Panc1 (cell line): ENCODE data around the gene TANGO6. TPM values are rescaled to one million over a fixed set of nuclear protein-coding genes. Genes with fewer than 3 reads are reported as not detected.

Experiments used
- ATAC-seq: fragments of 200-7000 bp; cut with Tn5 transposase; 2 replicates; pipeline ENCODE4 v1.9.1; 2020; ENCODE audit warnings: mild to moderate bottlenecking, moderate library complexity
- BruUV-seq: library from RNA; stranded (reverse); fragments of 400-500 nt; replicated peaks from 2 replicates; lab custom pipeline; 2021; lab: Mats Ljungman, UMichigan
- CTCF ChIA-PET: fragments of 300-600 bp; sonication (Branson Sonifier 250); formaldehyde crosslinking; loops from one replicate; lab custom pipeline; 2022; ENCODE audit warnings: antibody characterized with exemption; lab: Charles Lee
- POLR2A ChIA-PET: fragments of 300-600 bp; sonication (Branson Sonifier 250); formaldehyde crosslinking; loops from one replicate; lab custom pipeline; 2022; ENCODE audit warnings: antibody characterized with exemption; lab: Charles Lee
- DNase-seq: peaks from one replicate; pipeline ENCODE4 v3.0.0-alpha.2; 2010; ENCODE audit warnings: low read depth, low spot score
- H3K27ac ChIP-seq: 2 replicates; pipeline ENCODE4 v1.5.1; 2011; ENCODE audit warnings: mild to moderate bottlenecking, low read length, inconsistent platforms
- H3K27me3 ChIP-seq: fragments of 200-500 bp; sonication (Bioruptor generic); 2 replicates; pipeline ENCODE4 v1.6.0; 2014; ENCODE audit warnings: low read length, inconsistent platforms; ENCODE audit not compliant: control insufficient read depth, insufficient read depth
- H3K36me3 ChIP-seq: fragments of 200-500 bp; sonication (Bioruptor generic); 2 replicates; pipeline ENCODE4 v1.5.1; 2014; ENCODE audit warnings: inconsistent platforms, mild to moderate bottlenecking, low read length, moderate library complexity; ENCODE audit not compliant: control insufficient read depth, insufficient read depth
- H3K4me1 ChIP-seq: 2 replicates; pipeline ENCODE4 v1.5.1; 2011; ENCODE audit warnings: inconsistent platforms, mild to moderate bottlenecking, low read length, moderate library complexity; ENCODE audit not compliant: control insufficient read depth, insufficient read depth
- H3K4me3 ChIP-seq, 2 experiments: 2 replicates each; pipeline ENCODE4 v1.5.1; 2011 to 2012; ENCODE audit warnings: low read depth in 2 of 2, low read length in 2 of 2, mild to moderate bottlenecking in 2 of 2, inconsistent platforms in 1 of 2, moderate library complexity in 1 of 2
- H3K9me3 ChIP-seq: fragments of 200-500 bp; sonication (Bioruptor generic); 2 replicates; pipeline ENCODE4 v1.5.1; 2014; ENCODE audit warnings: low read depth, mild to moderate bottlenecking, inconsistent platforms, low read length, moderate library complexity; ENCODE audit not compliant: control insufficient read depth, insufficient read depth
- POLR2AphosphoS5 ChIP-seq: IDR thresholded peaks from 2 replicates; pipeline ENCODE4 v1.6.1; 2012; ENCODE audit warnings: mild to moderate bottlenecking, low read depth, low read length, moderate library complexity
- SIN3A ChIP-seq: IDR thresholded peaks from 2 replicates; pipeline ENCODE4 v1.6.1; 2012; ENCODE audit warnings: low read depth, mild to moderate bottlenecking, low read length, moderate library complexity, borderline replicate concordance; ENCODE audit not compliant: insufficient read depth
- TCF7L2 ChIP-seq: IDR thresholded peaks from 2 replicates; pipeline ENCODE4 v1.6.1; 2011; ENCODE audit warnings: mild to moderate bottlenecking, low read depth, low read length, inconsistent platforms
- in situ Hi-C: cut with HindIII; loops from 2 replicates; pipeline ENCODE4 v1.10.0; 2016; ENCODE audit warnings: low sequenced_read_pairs, low pct_unique_long_range_greater_than_20kb
- intact Hi-C: fragments of 100-400 bp; cut with micrococcal nuclease; formaldehyde crosslinking; loops from one replicate; pipeline ENCODE4 v1.10.0; 2022; ENCODE audit not compliant: unreplicated experiment
- total RNA-seq: library from RNA; stranded (reverse); gene quantifications from one replicate; pipeline ENCODE4 v1.2.1, GENCODE V29; 2021; ENCODE audit not compliant: unreplicated experiment
- TF ChIP-seq, protein P1 (sequence below), 2 experiments: IDR thresholded peaks; 2 replicates each; pipeline ENCODE4 v1.6.1; 2011 to 2012; ENCODE audit warnings: low read depth in 2 of 2, control low read depth in 1 of 2, low read length in 1 of 2, mild to moderate bottlenecking in 1 of 2, moderate library complexity in 1 of 2; ENCODE audit not compliant: insufficient read depth in 1 of 2
- TF ChIP-seq, protein P2 (sequence below): fragments of 450-650 bp; IDR thresholded peaks from 2 replicates; pipeline ENCODE4 v1.5.1; 2017; ENCODE audit warnings: mild to moderate bottlenecking

Gene TANGO6
- total RNA-seq, 1 experiment from 2014 or later: 11.0 TPM

DNA sequence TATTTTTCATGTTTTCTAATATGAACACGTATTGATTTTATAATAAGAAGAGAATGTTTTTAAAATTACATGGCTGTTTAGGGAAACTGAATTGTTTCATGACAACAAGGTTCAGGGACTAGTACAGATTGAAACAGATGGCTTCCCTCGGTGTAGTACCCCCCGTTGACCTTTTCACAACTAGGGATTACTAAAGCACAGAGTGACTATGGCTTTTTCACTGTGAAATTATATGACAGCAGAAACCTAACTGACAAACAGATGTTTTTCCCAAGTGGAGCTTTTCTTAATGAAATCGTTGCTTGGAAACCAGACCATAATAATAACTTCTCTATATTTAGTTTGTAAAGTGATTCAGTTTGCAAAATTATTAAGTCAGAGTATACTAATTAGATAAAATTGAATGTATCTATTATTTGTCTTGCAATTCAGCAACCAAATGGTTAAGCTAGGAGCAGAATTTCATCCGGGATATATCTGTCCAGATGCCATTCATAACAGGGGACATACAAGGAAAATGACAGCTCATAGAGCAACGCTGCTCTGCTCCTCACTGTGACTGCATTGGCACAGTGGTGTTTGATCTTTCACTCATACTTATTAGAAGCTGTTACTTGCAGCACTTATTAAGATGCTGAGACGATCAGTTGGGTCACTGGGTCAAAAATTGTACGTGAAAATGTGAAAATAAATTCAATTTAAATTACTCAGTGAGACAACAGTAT, 111.7 kb downstream of the TANGO6 start:
- no peak for DNase-seq
- in situ Hi-C loops: no loop called here
- no peak for ATAC-seq
- Histone ChIP-seq H3K36me3 (no peaks in the 10 kb centered on the region), H3K27me3 (no peaks in the 10 kb centered on the region), H3K9me3 (no peaks in the 10 kb centered on the region), H3K4me3 (no peak overlapping the region), H3K27ac (no peak overlapping the region), H3K4me1 (no peaks in the 10 kb centered on the region; the same call in 1 of the 2 replicates)
- CTCF ChIA-PET: no interaction called here
- POLR2A ChIA-PET: no interaction called here
- TF ChIP-seq SIN3A: no peak
- TF ChIP-seq, protein P1, sequence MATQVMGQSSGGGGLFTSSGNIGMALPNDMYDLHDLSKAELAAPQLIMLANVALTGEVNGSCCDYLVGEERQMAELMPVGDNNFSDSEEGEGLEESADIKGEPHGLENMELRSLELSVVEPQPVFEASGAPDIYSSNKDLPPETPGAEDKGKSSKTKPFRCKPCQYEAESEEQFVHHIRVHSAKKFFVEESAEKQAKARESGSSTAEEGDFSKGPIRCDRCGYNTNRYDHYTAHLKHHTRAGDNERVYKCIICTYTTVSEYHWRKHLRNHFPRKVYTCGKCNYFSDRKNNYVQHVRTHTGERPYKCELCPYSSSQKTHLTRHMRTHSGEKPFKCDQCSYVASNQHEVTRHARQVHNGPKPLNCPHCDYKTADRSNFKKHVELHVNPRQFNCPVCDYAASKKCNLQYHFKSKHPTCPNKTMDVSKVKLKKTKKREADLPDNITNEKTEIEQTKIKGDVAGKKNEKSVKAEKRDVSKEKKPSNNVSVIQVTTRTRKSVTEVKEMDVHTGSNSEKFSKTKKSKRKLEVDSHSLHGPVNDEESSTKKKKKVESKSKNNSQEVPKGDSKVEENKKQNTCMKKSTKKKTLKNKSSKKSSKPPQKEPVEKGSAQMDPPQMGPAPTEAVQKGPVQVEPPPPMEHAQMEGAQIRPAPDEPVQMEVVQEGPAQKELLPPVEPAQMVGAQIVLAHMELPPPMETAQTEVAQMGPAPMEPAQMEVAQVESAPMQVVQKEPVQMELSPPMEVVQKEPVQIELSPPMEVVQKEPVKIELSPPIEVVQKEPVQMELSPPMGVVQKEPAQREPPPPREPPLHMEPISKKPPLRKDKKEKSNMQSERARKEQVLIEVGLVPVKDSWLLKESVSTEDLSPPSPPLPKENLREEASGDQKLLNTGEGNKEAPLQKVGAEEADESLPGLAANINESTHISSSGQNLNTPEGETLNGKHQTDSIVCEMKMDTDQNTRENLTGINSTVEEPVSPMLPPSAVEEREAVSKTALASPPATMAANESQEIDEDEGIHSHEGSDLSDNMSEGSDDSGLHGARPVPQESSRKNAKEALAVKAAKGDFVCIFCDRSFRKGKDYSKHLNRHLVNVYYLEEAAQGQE (IDR thresholded peaks at IDR 0.05; ENCODE audit: insufficient read depth in 1 of 2, low read depth in 2 of 2, low read length in 1 of 2): no peak
- TF ChIP-seq, protein P2, sequence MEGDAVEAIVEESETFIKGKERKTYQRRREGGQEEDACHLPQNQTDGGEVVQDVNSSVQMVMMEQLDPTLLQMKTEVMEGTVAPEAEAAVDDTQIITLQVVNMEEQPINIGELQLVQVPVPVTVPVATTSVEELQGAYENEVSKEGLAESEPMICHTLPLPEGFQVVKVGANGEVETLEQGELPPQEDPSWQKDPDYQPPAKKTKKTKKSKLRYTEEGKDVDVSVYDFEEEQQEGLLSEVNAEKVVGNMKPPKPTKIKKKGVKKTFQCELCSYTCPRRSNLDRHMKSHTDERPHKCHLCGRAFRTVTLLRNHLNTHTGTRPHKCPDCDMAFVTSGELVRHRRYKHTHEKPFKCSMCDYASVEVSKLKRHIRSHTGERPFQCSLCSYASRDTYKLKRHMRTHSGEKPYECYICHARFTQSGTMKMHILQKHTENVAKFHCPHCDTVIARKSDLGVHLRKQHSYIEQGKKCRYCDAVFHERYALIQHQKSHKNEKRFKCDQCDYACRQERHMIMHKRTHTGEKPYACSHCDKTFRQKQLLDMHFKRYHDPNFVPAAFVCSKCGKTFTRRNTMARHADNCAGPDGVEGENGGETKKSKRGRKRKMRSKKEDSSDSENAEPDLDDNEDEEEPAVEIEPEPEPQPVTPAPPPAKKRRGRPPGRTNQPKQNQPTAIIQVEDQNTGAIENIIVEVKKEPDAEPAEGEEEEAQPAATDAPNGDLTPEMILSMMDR: no peak
- no peak for TF ChIP-seq TCF7L2
- no peak for TF ChIP-seq POLR2AphosphoS5
- BruUV-seq: no TSS peak
- intact Hi-C loops: no loop called here

DNA sequence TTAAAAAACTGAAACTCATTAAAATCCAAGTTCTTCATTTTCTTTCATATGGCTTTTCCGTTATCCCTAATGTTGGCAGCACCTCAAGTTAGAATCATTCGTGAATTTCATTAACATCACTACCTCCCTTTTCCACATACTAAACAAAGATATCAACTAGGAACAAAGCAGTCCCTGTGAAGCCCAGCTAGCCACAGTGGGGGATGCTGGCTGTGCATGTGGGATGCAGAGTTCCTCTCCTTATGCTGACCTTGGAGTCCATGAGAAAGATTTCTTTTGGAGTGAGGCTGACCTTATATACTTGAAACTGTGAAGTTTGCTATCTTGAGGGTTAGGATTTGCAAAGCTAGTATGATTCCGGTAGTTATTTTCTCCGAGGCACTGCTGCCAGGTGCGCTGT, 117.6 kb downstream of the TANGO6 start:
- ATAC-seq (no peak), DNase-seq (no peak)
- no peaks in the 10 kb centered on the region for H3K27me3 ChIP-seq
- intact Hi-C loops: no loop called here
- in situ Hi-C loops: no loop called here
- no TSS peak for BruUV-seq
- no peaks in the 10 kb centered on the region for H3K36me3 ChIP-seq
- no peak overlapping the region for H3K4me3 ChIP-seq
- H3K4me1 ChIP-seq: no peaks in the 10 kb centered on the region
- H3K9me3 ChIP-seq: no peaks in the 10 kb centered on the region
- no peak overlapping the region for H3K27ac ChIP-seq
- CTCF ChIA-PET: no interaction called here
- POLR2A ChIA-PET: no interaction called here
- TF ChIP-seq TCF7L2 (no peak), SIN3A (no peak), POLR2AphosphoS5 (no peak)
- TF ChIP-seq, protein P1 (IDR thresholded peaks at IDR 0.05; ENCODE audit: insufficient read depth in 1 of 2, low read depth in 2 of 2, low read length in 1 of 2): no peak
- TF ChIP-seq, protein P2: no peak
